DND-41 (cell line): ENCODE measurements around the gene CCL4.

Source experiments
- ATAC-seq: fragments of 200-7000 bp; cut with Tn5 transposase; 3 replicates; pipeline ENCODE4 v1.9.1; 2021; ENCODE audit warnings: low read depth; ENCODE audit not compliant: insufficient read depth
- DNase-seq: peaks from one replicate; pipeline ENCODE4 v3.0.0-alpha.2; 2020
- H2AFZ ChIP-seq: 2 replicates; pipeline ENCODE4 v1.6.0; 2012; ENCODE audit warnings: low read depth, low read length
- H3K27ac ChIP-seq: 2 replicates; pipeline ENCODE4 v1.5.1; 2012; ENCODE audit warnings: low read length, inconsistent platforms
- H3K27me3 ChIP-seq: fragments of 200-600 bp; sonication (generic); 2 replicates; pipeline ENCODE4 v1.6.0; 2012; ENCODE audit warnings: low read length, mild to moderate bottlenecking, inconsistent platforms; ENCODE audit not compliant: insufficient read depth, poor library complexity
- H3K36me3 ChIP-seq: 2 replicates; pipeline ENCODE4 v1.5.1; 2012; ENCODE audit warnings: low read length, inconsistent platforms; ENCODE audit not compliant: insufficient read depth
- H3K4me1 ChIP-seq: 2 replicates; pipeline ENCODE4 v1.5.1; 2012; ENCODE audit warnings: mild to moderate bottlenecking, low read length; ENCODE audit not compliant: insufficient read depth
- H3K4me2 ChIP-seq: 2 replicates; pipeline ENCODE4 v1.6.0; 2012; ENCODE audit warnings: mild to moderate bottlenecking, moderate library complexity, low read length, inconsistent platforms; ENCODE audit not compliant: insufficient read depth
- H3K4me3 ChIP-seq, 2 experiments: fragments of 200-600 bp in 1 of 2; shearing (Covaris generic) in 1 of 2; 2 replicates each; pipeline ENCODE4 v1.5.1; 2012 to 2016; ENCODE audit warnings: inconsistent platforms in 2 of 2, low read length in 2 of 2, mild to moderate bottlenecking in 2 of 2, low read depth in 1 of 2, moderate library complexity in 1 of 2
- H3K79me2 ChIP-seq: 2 replicates; pipeline ENCODE4 v1.6.0; 2012; ENCODE audit warnings: low read length, inconsistent platforms; ENCODE audit not compliant: insufficient read depth
- H3K9ac ChIP-seq: 2 replicates; pipeline ENCODE4 v1.6.0; 2012; ENCODE audit warnings: low read depth, mild to moderate bottlenecking, inconsistent platforms, low read length, moderate library complexity
- H3K9me3 ChIP-seq: 2 replicates; pipeline ENCODE4 v1.5.1; 2012; ENCODE audit warnings: low read length, moderate library complexity, mild to moderate bottlenecking, inconsistent platforms; ENCODE audit not compliant: insufficient read depth, severe bottlenecking
- H4K20me1 ChIP-seq: 2 replicates; pipeline ENCODE4 v1.6.0; 2012; ENCODE audit warnings: low read length; ENCODE audit not compliant: insufficient read depth
- CTCF ChIP-seq: IDR thresholded peaks from 2 replicates; pipeline ENCODE4 v1.5.1; 2012; ENCODE audit warnings: borderline replicate concordance, low read length, moderate library complexity, mild to moderate bottlenecking; ENCODE audit not compliant: poor library complexity, severe bottlenecking; ENCODE audit errors: extremely low read depth
- EZH2 ChIP-seq: IDR thresholded peaks from 3 replicates; pipeline ENCODE4 v1.6.1; 2012; ENCODE audit warnings: borderline replicate concordance, low read depth, mild to moderate bottlenecking, moderate library complexity, low read length, inconsistent platforms; ENCODE audit not compliant: severe bottlenecking

The CCL4 gene

GRCh38 chr17:36066365-36066985 lies 37.2 kb upstream of the CCL4 start:
- no peaks in the 10 kb centered on the region for H3K4me1 ChIP-seq
- no peaks in the 10 kb centered on the region for H3K9me3 ChIP-seq
- H3K4me3 ChIP-seq: no peak overlapping the region
- H3K27me3 ChIP-seq: no peaks in the 10 kb centered on the region
- H2AFZ ChIP-seq: no peak overlapping the region
- H3K79me2 ChIP-seq: no peaks in the 10 kb centered on the region
- no peaks in the 10 kb centered on the region for H3K36me3 ChIP-seq
- no peak for DNase-seq
- H3K4me2 ChIP-seq: no peak overlapping the region
- H4K20me1 ChIP-seq: no peaks in the 10 kb centered on the region
- H3K27ac ChIP-seq: no peak overlapping the region
- H3K9ac ChIP-seq: no peak overlapping the region
- no peak for ATAC-seq
- TF ChIP-seq EZH2 (no peak), CTCF (no peak)

- no peaks in the 10 kb centered on the region for H3K27me3 ChIP-seq
- ATAC-seq (no peak), DNase-seq (no peak)
- no peaks in the 10 kb centered on the region for H3K9me3 ChIP-seq
- no peaks in the 10 kb centered on the region for H3K4me1 ChIP-seq
- no peak overlapping the region for H3K4me2 ChIP-seq
- no peak for TF ChIP-seq EZH2
- TF ChIP-seq CTCF: no peak
- no peaks in the 10 kb centered on the region for H3K36me3 ChIP-seq
- no peak overlapping the region for H3K27ac ChIP-seq
- H2AFZ ChIP-seq: no peak overlapping the region
- H3K79me2 ChIP-seq: no peaks in the 10 kb centered on the region
- no peak overlapping the region for H3K9ac ChIP-seq
- H4K20me1 ChIP-seq: no peaks in the 10 kb centered on the region
- no peak overlapping the region for H3K4me3 ChIP-seq
These were observed 35.1 kb upstream of the CCL4 start for GRCh38 chr17:36068524-36068923.

GRCh38 chr17:36069136-36069535 lies 34.5 kb upstream of the CCL4 start:
- DNase-seq (no peak), ATAC-seq (no peak)
- no peak overlapping the region for H3K9ac ChIP-seq
- no peaks in the 10 kb centered on the region for H3K4me1 ChIP-seq
- TF ChIP-seq CTCF (no peak), EZH2 (no peak)
- no peaks in the 10 kb centered on the region for H3K27me3 ChIP-seq
- no peaks in the 10 kb centered on the region for H3K36me3 ChIP-seq
- H4K20me1 ChIP-seq: no peaks in the 10 kb centered on the region
- H3K4me2 ChIP-seq: no peak overlapping the region
- no peaks in the 10 kb centered on the region for H3K9me3 ChIP-seq
- no peak overlapping the region for H2AFZ ChIP-seq
- H3K79me2 ChIP-seq: no peaks in the 10 kb centered on the region
- H3K27ac ChIP-seq: no peak overlapping the region
- no peak overlapping the region for H3K4me3 ChIP-seq
